ENCODE measurements around the gene TTC33.

The TTC33 gene

GRCh38 chr5:40689438-40689837 is 66.3 kb downstream of the TTC33 start:
- TF ChIP-seq CTCF (conservative IDR thresholded peaks at IDR 0.05; ENCODE audit: low read depth, low read length), result no peak
- Histone ChIP-seq H3K36me3 (ENCODE audit: insufficient read depth) (no peaks in the 10 kb centered on the region), H2AFZ (ENCODE audit: low read depth) (no peak overlapping the region), H4K20me1 (ENCODE audit: insufficient read depth) (no peaks in the 10 kb centered on the region), H3K4me2 (no peak overlapping the region), H3K9ac (no peak overlapping the region), H3K4me3 (IDR thresholded peaks at IDR 0.05; ENCODE audit: insufficient read depth, low read depth, low read length) (no peak overlapping the region), H3K27ac (no peak overlapping the region), H3K27me3 (ENCODE audit: insufficient read depth, low read depth) (no peaks in the 10 kb centered on the region), H3K79me2 (ENCODE audit: insufficient read depth, low read depth) (peaks cover 71% of the 10 kb centered on the region), H3K4me1 (ENCODE audit: low read depth, poor library complexity, severe bottlenecking) (peaks cover 39% of the 10 kb centered on the region)

GRCh38 chr5:40688996-40689395 is 66.8 kb downstream of the TTC33 start:
- no peak for TF ChIP-seq CTCF (conservative IDR thresholded peaks at IDR 0.05; ENCODE audit: low read depth, low read length)
- no peaks in the 10 kb centered on the region for H4K20me1 ChIP-seq (ENCODE audit: insufficient read depth)
- no peaks in the 10 kb centered on the region for H3K27me3 ChIP-seq (ENCODE audit: insufficient read depth, low read depth)
- H3K36me3 ChIP-seq (ENCODE audit: insufficient read depth), result no peaks in the 10 kb centered on the region
- no peak overlapping the region for H3K9ac ChIP-seq
- no peak overlapping the region for H2AFZ ChIP-seq (ENCODE audit: low read depth)
- H3K79me2 ChIP-seq (ENCODE audit: insufficient read depth, low read depth), result peaks cover 75% of the 10 kb centered on the region
- peaks cover 43% of the 10 kb centered on the region for H3K4me1 ChIP-seq (ENCODE audit: low read depth, poor library complexity, severe bottlenecking)
- no peak overlapping the region for H3K4me2 ChIP-seq
- no peak overlapping the region for H3K27ac ChIP-seq
- no peak overlapping the region for H3K4me3 ChIP-seq (IDR thresholded peaks at IDR 0.05; ENCODE audit: insufficient read depth, low read depth, low read length)

- Histone ChIP-seq H3K4me1 (ENCODE audit: low read depth, poor library complexity, severe bottlenecking) (peaks cover 49% of the 10 kb centered on the region), H3K27ac (no peak overlapping the region), H4K20me1 (ENCODE audit: insufficient read depth) (no peaks in the 10 kb centered on the region), H3K36me3 (ENCODE audit: insufficient read depth) (no peaks in the 10 kb centered on the region), H2AFZ (ENCODE audit: low read depth) (no peak overlapping the region), H3K4me2 (peak overlapping the region; percentile 33), H3K27me3 (ENCODE audit: insufficient read depth, low read depth) (no peaks in the 10 kb centered on the region), H3K79me2 (ENCODE audit: insufficient read depth, low read depth) (peaks cover 78% of the 10 kb centered on the region), H3K9ac (no peak overlapping the region), H3K4me3 (IDR thresholded peaks at IDR 0.05; ENCODE audit: insufficient read depth, low read depth, low read length) (no peak overlapping the region)
- TF ChIP-seq CTCF (conservative IDR thresholded peaks at IDR 0.05; ENCODE audit: low read depth, low read length), result peak; percentile 94
Measured at GRCh38 chr5:40688127-40688761, 67.5 kb downstream of the TTC33 start.

GRCh38 chr5:40687321-40687720 is 68.4 kb downstream of the TTC33 start:
- Histone ChIP-seq H3K79me2 (ENCODE audit: insufficient read depth, low read depth) (peaks cover 86% of the 10 kb centered on the region), H3K4me3 (IDR thresholded peaks at IDR 0.05; ENCODE audit: insufficient read depth, low read depth, low read length) (no peak overlapping the region)

More at GRCh38 chr5:40687321-40687720, 68.4 kb downstream of the TTC33 start:
- no peak overlapping the region for H2AFZ ChIP-seq (ENCODE audit: low read depth)
- no peaks in the 10 kb centered on the region for H3K27me3 ChIP-seq (ENCODE audit: insufficient read depth, low read depth)
- no peak overlapping the region for H3K9ac ChIP-seq
- H3K4me2 ChIP-seq, result peak overlapping the region; percentile 33
- no peaks in the 10 kb centered on the region for H3K36me3 ChIP-seq (ENCODE audit: insufficient read depth)
- no peaks in the 10 kb centered on the region for H4K20me1 ChIP-seq (ENCODE audit: insufficient read depth)
- H3K27ac ChIP-seq, result no peak overlapping the region
- TF ChIP-seq CTCF (conservative IDR thresholded peaks at IDR 0.05; ENCODE audit: low read depth, low read length), result no peak
- peaks cover 58% of the 10 kb centered on the region for H3K4me1 ChIP-seq (ENCODE audit: low read depth, poor library complexity, severe bottlenecking)

All from KMS-11 (cell line).